ENCODE data around the gene PAPLN. TPM values are rescaled to one million over a fixed set of nuclear protein-coding genes. Genes with fewer than 3 reads are reported as not detected.
A peak's percentile ranks its signal among the peaks of the same experiment; 100 is the strongest.

PAPLN gene
- total RNA-seq, 2 experiments from 2014 or later: 0.29 to 0.47 TPM

DNA sequence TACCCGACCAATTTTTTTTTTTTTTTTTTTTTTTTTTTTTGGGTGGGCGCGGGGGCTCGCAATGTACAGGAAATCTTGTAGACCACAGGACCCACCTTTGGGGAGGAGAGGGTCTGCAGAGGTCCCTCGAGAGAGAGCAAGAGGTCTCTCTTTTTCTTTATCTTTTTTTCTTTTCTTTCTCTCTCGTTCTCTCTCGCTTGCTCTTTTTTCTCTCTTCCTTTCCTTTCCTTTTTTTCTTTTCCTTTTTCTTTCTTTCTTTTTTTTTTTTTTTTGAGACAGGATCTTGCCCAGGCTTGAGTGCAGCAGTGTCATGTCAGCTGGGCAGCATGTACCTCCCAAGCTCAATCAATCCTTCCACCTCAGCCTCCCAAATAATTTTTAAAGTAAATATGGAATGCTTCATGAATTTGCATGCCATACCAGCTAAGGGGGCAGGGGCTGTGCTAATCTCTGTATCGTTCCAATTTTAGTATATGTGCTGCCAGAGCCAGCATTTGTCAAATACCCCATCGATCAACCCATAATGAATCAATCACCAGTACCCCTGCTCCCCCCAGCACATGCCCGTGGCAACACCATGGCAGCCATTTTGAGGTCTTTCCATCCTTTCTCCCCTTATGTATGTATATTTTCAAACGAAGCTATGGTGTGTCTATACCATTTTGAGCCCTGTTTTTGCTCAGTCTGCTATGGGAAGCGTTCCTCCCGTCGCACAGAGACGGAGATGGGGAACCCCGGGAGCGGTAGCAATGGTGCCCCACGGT lies 9.3 kb downstream of the PAPLN start:
- ATAC-seq (no peak), DNase-seq (no peak)
- peaks cover 21% of the 10 kb centered on the region for H3K4me1 Mint-ChIP-seq (ENCODE audit: low read depth)
- ChIA-PET POLR2A (interaction anchor here (1.0 kb wide), 1 partner anchor 13 kb away, joined by 3 read pairs; no protein-coding TSS in a partner anchor), CTCF (no interaction called here)
- no peak overlapping the region for H3K27ac Mint-ChIP-seq
- H3K27me3 Mint-ChIP-seq: peaks cover 30% of the 10 kb centered on the region
- peak overlapping the region; percentile 64 for H3K4me3 Mint-ChIP-seq
- H3K9me3 Mint-ChIP-seq: no peaks in the 10 kb centered on the region
- TF ChIP-seq, protein P1, sequence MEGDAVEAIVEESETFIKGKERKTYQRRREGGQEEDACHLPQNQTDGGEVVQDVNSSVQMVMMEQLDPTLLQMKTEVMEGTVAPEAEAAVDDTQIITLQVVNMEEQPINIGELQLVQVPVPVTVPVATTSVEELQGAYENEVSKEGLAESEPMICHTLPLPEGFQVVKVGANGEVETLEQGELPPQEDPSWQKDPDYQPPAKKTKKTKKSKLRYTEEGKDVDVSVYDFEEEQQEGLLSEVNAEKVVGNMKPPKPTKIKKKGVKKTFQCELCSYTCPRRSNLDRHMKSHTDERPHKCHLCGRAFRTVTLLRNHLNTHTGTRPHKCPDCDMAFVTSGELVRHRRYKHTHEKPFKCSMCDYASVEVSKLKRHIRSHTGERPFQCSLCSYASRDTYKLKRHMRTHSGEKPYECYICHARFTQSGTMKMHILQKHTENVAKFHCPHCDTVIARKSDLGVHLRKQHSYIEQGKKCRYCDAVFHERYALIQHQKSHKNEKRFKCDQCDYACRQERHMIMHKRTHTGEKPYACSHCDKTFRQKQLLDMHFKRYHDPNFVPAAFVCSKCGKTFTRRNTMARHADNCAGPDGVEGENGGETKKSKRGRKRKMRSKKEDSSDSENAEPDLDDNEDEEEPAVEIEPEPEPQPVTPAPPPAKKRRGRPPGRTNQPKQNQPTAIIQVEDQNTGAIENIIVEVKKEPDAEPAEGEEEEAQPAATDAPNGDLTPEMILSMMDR (IDR thresholded peaks at IDR 0.05): no peak
- H3K36me3 Mint-ChIP-seq (ENCODE audit: low read depth): no peaks in the 10 kb centered on the region
- intact Hi-C loops (cut with micrococcal nuclease): no loop called here

DNA sequence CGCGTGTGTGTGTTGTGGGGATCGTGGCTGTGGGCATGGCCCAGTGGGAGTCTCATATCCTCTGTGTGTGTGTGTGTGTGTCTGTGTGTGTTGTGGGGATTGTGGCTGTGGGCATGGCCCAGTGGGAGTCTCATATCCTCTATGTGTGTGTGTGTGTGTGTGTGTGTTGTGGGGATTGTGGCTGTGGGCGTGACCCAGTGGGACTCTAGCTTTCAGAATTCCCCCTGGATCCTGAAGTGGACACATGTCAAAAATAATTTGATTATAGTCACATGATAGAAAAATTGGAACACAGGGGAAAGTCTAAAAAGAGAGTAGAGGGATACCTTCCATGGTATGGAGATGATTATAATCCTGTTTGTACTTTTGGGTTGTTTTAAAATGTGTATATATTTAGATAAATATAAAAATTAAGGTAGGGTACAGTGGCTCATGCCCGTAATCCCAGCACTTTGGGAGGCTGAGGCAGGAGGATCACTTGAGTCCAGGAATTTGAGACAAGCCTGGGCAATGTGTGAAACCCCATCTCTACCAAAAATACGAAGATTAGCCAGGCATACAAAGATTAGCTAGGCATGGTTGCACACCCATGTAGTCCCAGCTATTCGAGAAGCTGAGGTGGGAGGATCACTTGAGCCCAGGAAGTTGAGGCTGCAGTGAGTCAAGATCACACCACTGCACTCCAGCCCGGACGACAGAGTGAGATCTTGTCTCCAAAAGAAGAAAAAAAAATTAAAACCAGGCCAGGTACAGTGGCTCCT lies 11.0 kb downstream of the PAPLN start:
- no peaks in the 10 kb centered on the region for H3K36me3 Mint-ChIP-seq (ENCODE audit: low read depth)
- no peak overlapping the region for H3K27ac Mint-ChIP-seq
- DNase-seq (peak; percentile 41), ATAC-seq (no peak)
- peaks cover 18% of the 10 kb centered on the region for H3K27me3 Mint-ChIP-seq
- intact Hi-C loops (cut with micrococcal nuclease): no loop called here
- ChIA-PET CTCF (no interaction called here), POLR2A (interaction anchor here (0.7 kb wide), 1 partner anchor 23 kb away, joined by 3 read pairs; no protein-coding TSS in a partner anchor)
- TF ChIP-seq, protein P1 (IDR thresholded peaks at IDR 0.05): no peak
- H3K9me3 Mint-ChIP-seq: no peaks in the 10 kb centered on the region
- peaks cover 17% of the 10 kb centered on the region for H3K4me1 Mint-ChIP-seq (ENCODE audit: low read depth)
- H3K4me3 Mint-ChIP-seq: no peak overlapping the region

DNA sequence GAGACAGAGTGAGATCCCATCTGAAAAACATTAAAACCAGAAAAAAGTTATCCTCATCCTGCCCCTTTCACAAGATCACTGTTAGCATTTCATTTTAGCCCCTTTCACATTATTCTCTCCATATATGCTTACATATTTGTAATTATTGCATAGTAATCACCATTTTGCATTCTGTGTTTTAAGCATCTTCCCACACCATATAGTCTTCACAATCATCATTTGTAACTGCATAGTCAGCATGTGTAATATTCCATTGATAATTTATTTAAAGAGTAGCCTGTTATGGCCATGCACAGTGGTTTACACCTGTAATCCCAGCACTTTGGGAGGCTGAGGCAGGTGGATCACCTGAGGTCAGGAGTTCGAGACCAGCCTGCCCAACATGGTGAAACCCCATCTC lies 11.8 kb downstream of the PAPLN start:
- no peaks in the 10 kb centered on the region for H3K9me3 Mint-ChIP-seq
- ChIA-PET POLR2A (interaction anchor here (0.7 kb wide), 1 partner anchor 24 kb away, joined by 3 read pairs; no protein-coding TSS in a partner anchor), CTCF (no interaction called here)
- no peak overlapping the region for H3K27ac Mint-ChIP-seq
- DNase-seq (no peak), ATAC-seq (no peak)
- intact Hi-C loops (cut with micrococcal nuclease): no loop called here
- H3K27me3 Mint-ChIP-seq: peaks cover 12% of the 10 kb centered on the region
- H3K4me1 Mint-ChIP-seq (ENCODE audit: low read depth): peaks cover 17% of the 10 kb centered on the region
- H3K4me3 Mint-ChIP-seq: no peak overlapping the region
- H3K36me3 Mint-ChIP-seq (ENCODE audit: low read depth): no peaks in the 10 kb centered on the region
- TF ChIP-seq, protein P1 (IDR thresholded peaks at IDR 0.05): no peak

DNA sequence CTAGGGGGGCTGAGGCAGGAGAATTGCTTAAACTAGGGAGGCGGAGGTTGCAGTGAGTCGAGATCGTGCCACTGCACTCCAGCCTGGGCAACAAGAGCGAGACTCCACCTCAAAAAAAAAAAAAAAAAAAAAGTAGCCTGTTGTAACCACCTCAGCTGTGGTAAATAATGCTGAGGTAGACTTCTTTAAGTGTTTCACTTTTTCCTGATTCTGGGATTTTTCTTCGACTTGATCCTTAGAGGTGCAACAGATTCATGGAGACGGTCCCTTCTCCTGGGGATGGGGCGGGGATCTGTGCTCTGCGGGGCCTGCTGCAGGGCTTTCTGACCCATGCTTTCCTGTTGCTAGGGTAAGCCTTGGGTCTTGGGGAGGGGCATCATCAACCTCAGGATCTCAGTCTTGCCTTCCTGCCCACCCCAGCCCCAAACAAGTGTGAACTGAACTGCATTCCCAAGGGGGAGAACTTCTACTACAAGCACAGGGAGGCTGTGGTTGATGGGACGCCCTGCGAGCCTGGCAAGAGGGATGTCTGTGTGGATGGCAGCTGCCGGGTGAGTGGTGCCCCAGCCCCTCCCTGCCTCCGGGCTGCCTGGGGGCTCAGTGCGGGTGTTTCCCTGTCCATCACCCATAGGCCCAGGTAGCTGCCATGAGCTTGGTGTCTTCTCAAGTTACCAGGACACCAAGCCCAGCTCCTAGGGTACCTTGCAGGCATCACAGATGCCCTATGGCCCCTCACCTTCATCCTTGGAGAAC lies 12.4 kb downstream of the PAPLN start:
- H3K9me3 Mint-ChIP-seq: no peaks in the 10 kb centered on the region

More for the DNA sequence above, 12.4 kb downstream of the PAPLN start:
- no peaks in the 10 kb centered on the region for H3K36me3 Mint-ChIP-seq (ENCODE audit: low read depth)
- H3K4me3 Mint-ChIP-seq: no peak overlapping the region
- no peak for DNase-seq
- peaks cover 17% of the 10 kb centered on the region for H3K4me1 Mint-ChIP-seq (ENCODE audit: low read depth)
- no peak overlapping the region for H3K27ac Mint-ChIP-seq
- TF ChIP-seq, protein P1 (IDR thresholded peaks at IDR 0.05): no peak
- ChIA-PET POLR2A (no interaction called here), CTCF (no interaction called here)
- intact Hi-C loops (cut with micrococcal nuclease): no loop called here
- peaks cover 7% of the 10 kb centered on the region for H3K27me3 Mint-ChIP-seq
- ATAC-seq: no peak
